Measurements from ENCODE around the gene ANTXR1.

ANTXR1 gene

GRCh38 chr2:69118609-69119008 lies 105.6 kb downstream of the ANTXR1 start:
- no peaks in the 10 kb centered on the region for H3K36me3 ChIP-seq (ENCODE audit: control insufficient read depth in 4 of 4, insufficient read depth in 4 of 4, low read length in 3 of 4)
- H3K4me1 ChIP-seq (ENCODE audit: control extremely low read depth in 1 of 4, control insufficient read depth in 4 of 4, insufficient read depth in 4 of 4, low read length in 3 of 4): peaks cover 0 to 3% (median 0%) of the 10 kb centered on the region in 4 experiments
- H3K9me3 ChIP-seq (ENCODE audit: control extremely low read depth in 1 of 5, control insufficient read depth in 4 of 5, insufficient read depth in 2 of 5, low read depth in 1 of 5, low read length in 4 of 5): no peaks in the 10 kb centered on the region
- no peak overlapping the region for H3K27ac ChIP-seq (ENCODE audit: insufficient read depth in 1 of 2, low read depth in 1 of 2, low read length in 2 of 2, poor library complexity in 1 of 2, severe bottlenecking in 2 of 2)
- no peak overlapping the region for H3K4me3 ChIP-seq (ENCODE audit: control insufficient read depth in 1 of 7, extremely low read depth in 1 of 7, insufficient read depth in 4 of 7, low read depth in 2 of 7, low read length in 6 of 7)
- no peaks in the 10 kb centered on the region for H3K27me3 ChIP-seq (replicated peaks in 2 of 5; ENCODE audit: control insufficient read depth in 4 of 5, insufficient read depth in 5 of 5, low read length in 4 of 5)
- POLR2A ChIA-PET: no interaction called here
- CTCF ChIA-PET: interaction anchor here (1.4 kb wide), 1 partner anchor 9 kb away, joined by 4 read pairs; no protein-coding TSS in a partner anchor
- 95% methylated on average over 10 of the region's 13 CpGs for WGBS (ENCODE audit: insufficient coverage)
- DNase-seq: no peak

- ChIA-PET POLR2A (no interaction called here), CTCF (interaction anchor here (1.4 kb wide), 1 partner anchor 8 kb away, joined by 4 read pairs; no protein-coding TSS in a partner anchor)
- Histone ChIP-seq H3K36me3 (ENCODE audit: control insufficient read depth in 4 of 4, insufficient read depth in 4 of 4, low read length in 3 of 4) (no peaks in the 10 kb centered on the region), H3K27ac (ENCODE audit: insufficient read depth in 1 of 2, low read depth in 1 of 2, low read length in 2 of 2, poor library complexity in 1 of 2, severe bottlenecking in 2 of 2) (no peak overlapping the region), H3K9me3 (ENCODE audit: control extremely low read depth in 1 of 5, control insufficient read depth in 4 of 5, insufficient read depth in 2 of 5, low read depth in 1 of 5, low read length in 4 of 5) (no peaks in the 10 kb centered on the region), H3K27me3 (replicated peaks in 2 of 5; ENCODE audit: control insufficient read depth in 4 of 5, insufficient read depth in 5 of 5, low read length in 4 of 5) (no peaks in the 10 kb centered on the region), H3K4me3 (ENCODE audit: control insufficient read depth in 1 of 7, extremely low read depth in 1 of 7, insufficient read depth in 4 of 7, low read depth in 2 of 7, low read length in 6 of 7) (no peak overlapping the region), H3K4me1 (ENCODE audit: control extremely low read depth in 1 of 4, control insufficient read depth in 4 of 4, insufficient read depth in 4 of 4, low read length in 3 of 4) (peaks cover 0 to 3% (median 0%) of the 10 kb centered on the region in 4 experiments)
- 79% methylated on average over 13 of the region's 16 CpGs for WGBS (ENCODE audit: insufficient coverage)
- no peak for DNase-seq
Observed at GRCh38 chr2:69119104-69119894, 106.3 kb downstream of the ANTXR1 start.

- DNase-seq: no peak
Observed at GRCh38 chr2:69122271-69122670, 109.3 kb downstream of the ANTXR1 start.

GRCh38 chr2:69123182-69123581 lies 110.2 kb downstream of the ANTXR1 start:
- Histone ChIP-seq H3K4me3 (ENCODE audit: control insufficient read depth in 1 of 7, extremely low read depth in 1 of 7, insufficient read depth in 4 of 7, low read depth in 2 of 7, low read length in 6 of 7) (no peak overlapping the region), H3K27me3 (replicated peaks in 2 of 5; ENCODE audit: control insufficient read depth in 4 of 5, insufficient read depth in 5 of 5, low read length in 4 of 5) (peaks cover 0 to 2% (median 0%) of the 10 kb centered on the region in 5 experiments), H3K36me3 (ENCODE audit: control insufficient read depth in 4 of 4, insufficient read depth in 4 of 4, low read length in 3 of 4) (no peaks in the 10 kb centered on the region), H3K27ac (ENCODE audit: insufficient read depth in 1 of 2, low read depth in 1 of 2, low read length in 2 of 2, poor library complexity in 1 of 2, severe bottlenecking in 2 of 2) (no peak overlapping the region), H3K4me1 (ENCODE audit: control extremely low read depth in 1 of 4, control insufficient read depth in 4 of 4, insufficient read depth in 4 of 4, low read length in 3 of 4) (peaks cover 0 to 3% (median 0%) of the 10 kb centered on the region in 4 experiments), H3K9me3 (ENCODE audit: control extremely low read depth in 1 of 5, control insufficient read depth in 4 of 5, insufficient read depth in 2 of 5, low read depth in 1 of 5, low read length in 4 of 5) (no peaks in the 10 kb centered on the region)
- ChIA-PET POLR2A (no interaction called here), CTCF (no interaction called here)
- no peak for DNase-seq
- WGBS (ENCODE audit: insufficient coverage): 86% methylated on average over 4 of the region's 5 CpGs

More at GRCh38 chr2:69122271-69122670, 109.3 kb downstream of the ANTXR1 start:
- H3K27me3 ChIP-seq (replicated peaks in 2 of 5; ENCODE audit: control insufficient read depth in 4 of 5, insufficient read depth in 5 of 5, low read length in 4 of 5): peaks cover 0 to 1% (median 0%) of the 10 kb centered on the region in 5 experiments
- H3K27ac ChIP-seq (ENCODE audit: insufficient read depth in 1 of 2, low read depth in 1 of 2, low read length in 2 of 2, poor library complexity in 1 of 2, severe bottlenecking in 2 of 2): no peak overlapping the region
- H3K4me3 ChIP-seq (ENCODE audit: control insufficient read depth in 1 of 7, extremely low read depth in 1 of 7, insufficient read depth in 4 of 7, low read depth in 2 of 7, low read length in 6 of 7): no peak overlapping the region
- WGBS (ENCODE audit: insufficient coverage): 90% methylated on average over 2 of the region's 4 CpGs
- no peaks in the 10 kb centered on the region for H3K9me3 ChIP-seq (ENCODE audit: control extremely low read depth in 1 of 5, control insufficient read depth in 4 of 5, insufficient read depth in 2 of 5, low read depth in 1 of 5, low read length in 4 of 5)
- no peaks in the 10 kb centered on the region for H3K36me3 ChIP-seq (ENCODE audit: control insufficient read depth in 4 of 4, insufficient read depth in 4 of 4, low read length in 3 of 4)
- POLR2A ChIA-PET: no interaction called here
- CTCF ChIA-PET: interaction anchor here (0.6 kb wide), 1 partner anchor 18 kb away, joined by 3 read pairs; no protein-coding TSS in a partner anchor
- peaks cover 0 to 3% (median 0%) of the 10 kb centered on the region in 4 experiments for H3K4me1 ChIP-seq (ENCODE audit: control extremely low read depth in 1 of 4, control insufficient read depth in 4 of 4, insufficient read depth in 4 of 4, low read length in 3 of 4)

GRCh38 chr2:69124343-69124742 lies 111.4 kb downstream of the ANTXR1 start:
- Histone ChIP-seq H3K4me3 (ENCODE audit: control insufficient read depth in 1 of 7, extremely low read depth in 1 of 7, insufficient read depth in 4 of 7, low read depth in 2 of 7, low read length in 6 of 7) (no peak overlapping the region), H3K27ac (ENCODE audit: insufficient read depth in 1 of 2, low read depth in 1 of 2, low read length in 2 of 2, poor library complexity in 1 of 2, severe bottlenecking in 2 of 2) (no peak overlapping the region), H3K36me3 (ENCODE audit: control insufficient read depth in 4 of 4, insufficient read depth in 4 of 4, low read length in 3 of 4) (no peaks in the 10 kb centered on the region), H3K4me1 (ENCODE audit: control extremely low read depth in 1 of 4, control insufficient read depth in 4 of 4, insufficient read depth in 4 of 4, low read length in 3 of 4) (peaks cover 0 to 2% (median 0%) of the 10 kb centered on the region in 4 experiments), H3K27me3 (replicated peaks in 2 of 5; ENCODE audit: control insufficient read depth in 4 of 5, insufficient read depth in 5 of 5, low read length in 4 of 5) (peaks cover 0 to 2% (median 0%) of the 10 kb centered on the region in 5 experiments), H3K9me3 (ENCODE audit: control extremely low read depth in 1 of 5, control insufficient read depth in 4 of 5, insufficient read depth in 2 of 5, low read depth in 1 of 5, low read length in 4 of 5) (no peaks in the 10 kb centered on the region)
- 81% methylated on average over 4 of the region's 4 CpGs for WGBS (ENCODE audit: insufficient coverage)
- no peak for DNase-seq
- CTCF ChIA-PET: interaction anchor here (1.3 to 2.0 kb wide), 2 partner anchors 8 to 11 kb away, joined by 4 to 6 read pairs; no protein-coding TSS in a partner anchor
- POLR2A ChIA-PET: no interaction called here

GRCh38 chr2:69125816-69126215 lies 112.8 kb downstream of the ANTXR1 start:
- Histone ChIP-seq H3K36me3 (ENCODE audit: control insufficient read depth in 4 of 4, insufficient read depth in 4 of 4, low read length in 3 of 4) (no peaks in the 10 kb centered on the region), H3K27ac (ENCODE audit: insufficient read depth in 1 of 2, low read depth in 1 of 2, low read length in 2 of 2, poor library complexity in 1 of 2, severe bottlenecking in 2 of 2) (no peak overlapping the region), H3K4me3 (ENCODE audit: control insufficient read depth in 1 of 7, extremely low read depth in 1 of 7, insufficient read depth in 4 of 7, low read depth in 2 of 7, low read length in 6 of 7) (no peak overlapping the region), H3K4me1 (ENCODE audit: control extremely low read depth in 1 of 4, control insufficient read depth in 4 of 4, insufficient read depth in 4 of 4, low read length in 3 of 4) (no peaks in the 10 kb centered on the region), H3K27me3 (replicated peaks in 2 of 5; ENCODE audit: control insufficient read depth in 4 of 5, insufficient read depth in 5 of 5, low read length in 4 of 5) (peaks cover 0 to 2% (median 0%) of the 10 kb centered on the region in 5 experiments), H3K9me3 (ENCODE audit: control extremely low read depth in 1 of 5, control insufficient read depth in 4 of 5, insufficient read depth in 2 of 5, low read depth in 1 of 5, low read length in 4 of 5) (no peaks in the 10 kb centered on the region)
- DNase-seq: no peak
- ChIA-PET CTCF (interaction anchor here (1.3 to 2.0 kb wide), 2 partner anchors 9 kb away, joined by 4 to 6 read pairs; no protein-coding TSS in a partner anchor), POLR2A (no interaction called here)
- no CpG with 5 or more reads among the region's 3 CpGs for WGBS (ENCODE audit: insufficient coverage)

GRCh38 chr2:69126341-69126740 lies 113.4 kb downstream of the ANTXR1 start:
- POLR2A ChIA-PET: no interaction called here
- no peak overlapping the region for H3K27ac ChIP-seq (ENCODE audit: insufficient read depth in 1 of 2, low read depth in 1 of 2, low read length in 2 of 2, poor library complexity in 1 of 2, severe bottlenecking in 2 of 2)
- H3K4me1 ChIP-seq (ENCODE audit: control extremely low read depth in 1 of 4, control insufficient read depth in 4 of 4, insufficient read depth in 4 of 4, low read length in 3 of 4): no peaks in the 10 kb centered on the region
- peaks cover 0 to 2% (median 0%) of the 10 kb centered on the region in 5 experiments for H3K27me3 ChIP-seq (replicated peaks in 2 of 5; ENCODE audit: control insufficient read depth in 4 of 5, insufficient read depth in 5 of 5, low read length in 4 of 5)
- H3K36me3 ChIP-seq (ENCODE audit: control insufficient read depth in 4 of 4, insufficient read depth in 4 of 4, low read length in 3 of 4): no peaks in the 10 kb centered on the region
- DNase-seq: no peak
- no peaks in the 10 kb centered on the region for H3K9me3 ChIP-seq (ENCODE audit: control extremely low read depth in 1 of 5, control insufficient read depth in 4 of 5, insufficient read depth in 2 of 5, low read depth in 1 of 5, low read length in 4 of 5)
- CTCF ChIA-PET: no interaction called here
- H3K4me3 ChIP-seq (ENCODE audit: control insufficient read depth in 1 of 7, extremely low read depth in 1 of 7, insufficient read depth in 4 of 7, low read depth in 2 of 7, low read length in 6 of 7): no peak overlapping the region

Measured in common myeloid progenitor, CD34-positive (primary cell).